Retina (tissue), 1 donor: Measurements from ENCODE around the gene METTL21C.

Source experiments
- DNase-seq: peaks from one replicate; pipeline ENCODE4 v3.0.0-alpha.2; 2016

Gene METTL21C

DNA sequence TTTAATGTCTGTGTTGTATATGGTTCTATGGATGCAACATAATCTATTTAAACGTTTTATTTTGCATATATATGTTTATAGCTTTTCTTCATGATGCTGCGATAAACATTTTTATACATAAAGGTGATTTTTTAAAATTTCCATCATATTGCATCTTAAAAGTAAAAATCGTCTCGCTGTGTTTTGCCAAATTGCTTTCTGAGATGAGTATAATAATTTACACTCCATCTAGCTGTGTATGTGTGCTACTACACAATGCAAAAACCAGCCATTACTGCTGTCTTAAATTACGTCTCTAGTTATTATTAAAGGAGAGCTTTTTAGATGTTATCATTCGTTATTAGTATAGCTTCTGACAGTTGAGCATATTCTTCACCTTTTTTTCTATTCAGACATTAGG is 37.2 kb downstream of the METTL21C start:
- no peak for DNase-seq

GRCh38 chr13:102654756-102655155 is 40.1 kb downstream of the METTL21C start:
- no peak for DNase-seq

DNA sequence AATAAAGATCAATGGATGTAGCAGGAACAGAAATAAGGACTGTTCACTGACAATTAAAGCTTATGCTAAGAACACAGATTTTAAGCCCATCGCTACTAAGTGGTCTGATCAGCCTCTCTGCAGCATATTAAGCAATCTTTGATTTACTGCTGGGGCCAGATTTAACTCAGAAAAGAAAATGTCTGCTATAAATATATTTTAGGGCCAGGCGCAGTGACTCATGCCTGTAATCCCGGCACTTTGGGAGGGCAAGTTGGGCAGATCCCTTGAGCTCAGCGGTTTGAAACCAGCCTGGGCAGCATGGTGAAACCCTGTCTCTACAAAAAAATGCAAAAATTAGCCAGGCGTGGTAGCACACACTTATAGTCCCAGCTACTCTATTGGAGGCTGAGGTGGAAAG is 43.0 kb downstream of the METTL21C start:
- DNase-seq: no peak

- DNase-seq: no peak
These were observed 43.5 kb downstream of the METTL21C start for GRCh38 chr13:102651392-102651791.

DNA sequence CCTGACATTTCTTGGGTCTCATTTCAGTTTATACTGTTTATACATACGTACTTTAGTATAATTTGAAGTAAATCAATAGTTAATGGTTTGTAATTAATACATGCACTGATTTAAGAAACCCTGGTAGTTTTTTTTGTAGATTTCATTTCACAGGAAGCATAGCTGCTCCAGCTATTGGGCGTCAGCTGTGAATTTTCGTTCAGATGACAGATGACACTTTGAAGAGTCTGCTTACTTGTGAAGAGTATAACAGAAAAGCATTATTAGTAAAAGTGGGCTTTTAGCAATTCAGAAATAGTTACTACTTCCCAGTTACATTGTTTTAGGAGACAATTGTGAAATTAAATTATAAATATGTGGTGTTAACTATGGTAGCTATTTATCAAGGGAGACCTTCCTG is 44.4 kb downstream of the METTL21C start:
- DNase-seq: no peak

GRCh38 chr13:102648046-102648445 is 46.8 kb downstream of the METTL21C start:
- no peak for DNase-seq

DNA sequence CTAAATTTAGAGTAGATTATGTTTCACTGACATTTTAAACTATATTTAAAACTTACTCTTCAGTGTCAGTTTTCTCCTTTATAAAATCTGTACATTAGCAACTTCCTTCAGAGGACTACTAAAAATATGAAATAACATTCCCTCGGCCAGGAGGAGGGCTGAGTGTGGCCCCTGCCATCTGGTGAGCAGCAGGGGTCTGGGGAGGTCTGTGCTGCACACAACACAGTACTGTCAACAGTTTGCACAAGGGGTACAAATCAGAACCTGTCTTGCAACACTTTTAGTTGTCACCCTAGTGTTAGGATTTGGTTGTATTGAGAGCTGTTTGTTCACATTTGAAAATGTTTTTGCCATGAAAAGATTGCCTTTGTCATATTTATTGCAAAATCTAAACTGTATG is 49.1 kb downstream of the METTL21C start:
- DNase-seq: no peak

DNA sequence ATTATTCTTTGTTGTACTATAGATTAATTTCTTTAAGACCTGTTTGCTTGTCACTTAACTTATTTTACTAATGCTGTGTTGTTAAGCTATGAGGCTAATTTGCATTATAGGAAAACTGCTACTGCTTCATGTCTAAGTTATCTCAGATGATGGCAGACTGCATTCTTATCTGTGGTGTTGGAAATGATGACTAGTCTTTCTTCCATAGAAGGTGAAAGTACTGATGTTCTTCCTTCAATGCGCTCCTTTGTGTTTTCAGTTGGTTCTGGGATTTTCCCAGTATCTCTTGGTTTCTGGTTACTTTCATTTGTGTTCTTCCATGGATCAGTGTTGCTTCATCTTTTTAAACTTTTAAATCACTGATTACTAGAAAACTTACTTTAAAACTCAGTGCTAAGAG is 51.2 kb downstream of the METTL21C start:
- no peak for DNase-seq

DNA sequence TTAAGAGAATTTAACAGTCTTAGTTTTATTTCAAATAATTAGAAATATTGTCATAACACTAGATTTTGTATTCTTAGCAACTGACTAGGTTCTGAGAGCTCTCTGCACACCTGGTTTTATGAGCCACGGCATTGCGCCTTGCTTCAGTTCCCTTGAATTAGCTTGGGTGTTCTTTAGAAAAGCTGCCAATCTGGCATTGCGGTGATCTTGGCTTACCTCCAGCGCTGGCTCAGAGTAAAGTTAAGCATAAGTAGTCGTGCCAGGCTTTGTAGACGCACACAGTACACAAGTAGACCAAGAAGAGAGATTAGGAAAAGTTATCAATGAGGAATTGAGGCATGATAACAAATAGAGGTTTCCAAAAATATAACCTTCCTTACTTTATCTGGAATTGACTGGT is 52.4 kb downstream of the METTL21C start:
- no peak for DNase-seq

DNA sequence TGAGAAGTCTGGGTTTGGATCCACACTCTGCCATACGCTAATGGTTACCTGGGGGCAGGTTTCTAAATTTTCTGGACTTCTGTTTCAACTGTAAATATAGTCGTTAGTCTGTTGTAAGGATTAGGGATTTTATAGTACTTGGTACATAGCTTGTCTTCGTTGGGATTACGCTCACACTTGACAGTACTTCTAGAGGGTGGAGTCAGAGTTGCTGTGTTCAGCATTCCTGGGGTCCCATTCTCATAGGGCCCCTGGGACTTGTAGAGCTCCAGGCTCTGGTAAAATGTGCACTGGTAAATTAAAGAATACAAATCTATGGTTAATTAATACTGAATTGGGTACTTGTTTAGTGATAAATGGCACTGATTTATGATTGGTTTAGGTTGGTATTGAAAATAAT is 52.8 kb downstream of the METTL21C start:
- DNase-seq: no peak

DNA sequence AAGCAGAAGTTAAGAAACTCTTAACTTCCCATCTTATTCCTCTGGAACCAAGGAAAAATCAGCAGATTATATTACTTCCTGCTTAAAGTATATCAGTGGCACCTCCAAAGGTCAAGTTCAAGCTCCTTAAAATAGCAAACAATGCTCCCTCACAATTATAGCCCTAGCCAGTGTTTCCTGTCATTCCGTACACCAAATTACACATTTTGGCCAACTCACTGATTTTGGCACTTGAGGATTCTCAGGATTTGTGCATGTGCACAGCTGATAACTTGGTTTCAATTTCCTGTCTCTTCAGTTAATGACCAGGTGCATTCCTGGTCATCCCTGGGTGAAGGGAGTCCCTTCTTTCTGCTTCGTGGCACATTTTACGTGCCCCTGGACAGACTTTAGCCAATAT is 56.1 kb downstream of the METTL21C start:
- no peak for DNase-seq
